Measurements from ENCODE around the gene KCNA3.

DNA sequence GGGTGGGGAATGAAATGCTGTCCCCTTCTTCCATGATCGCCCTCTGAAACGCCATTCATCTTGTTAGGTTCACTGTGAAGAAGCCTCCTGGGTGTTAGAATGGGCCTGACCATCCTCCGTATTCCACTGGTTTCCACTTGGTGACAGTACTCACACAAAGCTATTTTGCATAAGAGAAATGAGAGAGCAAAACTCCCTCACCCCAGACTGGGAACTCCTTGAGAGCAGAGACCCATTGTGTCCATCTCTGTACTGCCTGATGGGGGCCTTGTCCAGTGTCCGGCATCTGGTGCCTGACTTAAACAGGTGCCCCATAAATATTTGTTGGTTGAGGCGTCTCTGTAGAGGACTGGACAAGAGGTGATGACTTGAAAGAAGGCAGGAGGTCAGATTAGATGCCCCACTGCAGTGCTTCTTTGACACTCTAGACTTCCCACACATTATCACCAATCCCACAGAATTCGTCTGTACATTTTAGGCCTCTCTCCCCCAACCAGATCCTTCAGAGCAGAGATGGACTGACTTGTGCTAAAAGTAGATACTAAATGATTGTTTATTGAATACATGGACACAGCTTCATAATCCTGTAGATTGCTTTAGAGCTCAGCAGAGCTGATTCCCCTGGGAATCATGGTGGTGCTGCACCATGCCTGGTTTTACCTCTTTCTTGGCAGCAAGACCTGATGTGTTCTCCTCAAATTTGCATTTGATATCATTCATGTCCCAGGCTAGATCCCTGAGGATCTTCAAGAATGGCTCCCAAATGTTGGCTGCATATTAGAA lies 46.2 kb downstream of the KCNA3 start:
- TF ChIP-seq, protein P1, sequence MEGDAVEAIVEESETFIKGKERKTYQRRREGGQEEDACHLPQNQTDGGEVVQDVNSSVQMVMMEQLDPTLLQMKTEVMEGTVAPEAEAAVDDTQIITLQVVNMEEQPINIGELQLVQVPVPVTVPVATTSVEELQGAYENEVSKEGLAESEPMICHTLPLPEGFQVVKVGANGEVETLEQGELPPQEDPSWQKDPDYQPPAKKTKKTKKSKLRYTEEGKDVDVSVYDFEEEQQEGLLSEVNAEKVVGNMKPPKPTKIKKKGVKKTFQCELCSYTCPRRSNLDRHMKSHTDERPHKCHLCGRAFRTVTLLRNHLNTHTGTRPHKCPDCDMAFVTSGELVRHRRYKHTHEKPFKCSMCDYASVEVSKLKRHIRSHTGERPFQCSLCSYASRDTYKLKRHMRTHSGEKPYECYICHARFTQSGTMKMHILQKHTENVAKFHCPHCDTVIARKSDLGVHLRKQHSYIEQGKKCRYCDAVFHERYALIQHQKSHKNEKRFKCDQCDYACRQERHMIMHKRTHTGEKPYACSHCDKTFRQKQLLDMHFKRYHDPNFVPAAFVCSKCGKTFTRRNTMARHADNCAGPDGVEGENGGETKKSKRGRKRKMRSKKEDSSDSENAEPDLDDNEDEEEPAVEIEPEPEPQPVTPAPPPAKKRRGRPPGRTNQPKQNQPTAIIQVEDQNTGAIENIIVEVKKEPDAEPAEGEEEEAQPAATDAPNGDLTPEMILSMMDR (IDR thresholded peaks at IDR 0.05; ENCODE audit: low read depth, low read length): no peak
- TF ChIP-seq EZH2phosphoT487 (IDR thresholded peaks at IDR 0.05; ENCODE audit: low read depth): no peak
